H54 (cell line): ENCODE data around the gene UBE2D2.
A peak's percentile ranks its signal among the peaks of the same experiment; 100 is the strongest.

Experiments
- DNase-seq: peaks from one replicate; pipeline ENCODE4 v3.0.0; 2011; ENCODE audit warnings: low spot score, mixed read lengths; ENCODE audit not compliant: insufficient read length
- FAIRE-seq: peaks from 3 replicates; lab custom pipeline; 2011; peaks lifted over from hg19 to GRCh38; lab: Jason Lieb, UNC
- POLR2A ChIP-seq: IDR thresholded peaks from 2 replicates; pipeline ENCODE4 v1.6.1; 2011; ENCODE audit warnings: low read depth, mild to moderate bottlenecking, low read length

Gene UBE2D2

DNA sequence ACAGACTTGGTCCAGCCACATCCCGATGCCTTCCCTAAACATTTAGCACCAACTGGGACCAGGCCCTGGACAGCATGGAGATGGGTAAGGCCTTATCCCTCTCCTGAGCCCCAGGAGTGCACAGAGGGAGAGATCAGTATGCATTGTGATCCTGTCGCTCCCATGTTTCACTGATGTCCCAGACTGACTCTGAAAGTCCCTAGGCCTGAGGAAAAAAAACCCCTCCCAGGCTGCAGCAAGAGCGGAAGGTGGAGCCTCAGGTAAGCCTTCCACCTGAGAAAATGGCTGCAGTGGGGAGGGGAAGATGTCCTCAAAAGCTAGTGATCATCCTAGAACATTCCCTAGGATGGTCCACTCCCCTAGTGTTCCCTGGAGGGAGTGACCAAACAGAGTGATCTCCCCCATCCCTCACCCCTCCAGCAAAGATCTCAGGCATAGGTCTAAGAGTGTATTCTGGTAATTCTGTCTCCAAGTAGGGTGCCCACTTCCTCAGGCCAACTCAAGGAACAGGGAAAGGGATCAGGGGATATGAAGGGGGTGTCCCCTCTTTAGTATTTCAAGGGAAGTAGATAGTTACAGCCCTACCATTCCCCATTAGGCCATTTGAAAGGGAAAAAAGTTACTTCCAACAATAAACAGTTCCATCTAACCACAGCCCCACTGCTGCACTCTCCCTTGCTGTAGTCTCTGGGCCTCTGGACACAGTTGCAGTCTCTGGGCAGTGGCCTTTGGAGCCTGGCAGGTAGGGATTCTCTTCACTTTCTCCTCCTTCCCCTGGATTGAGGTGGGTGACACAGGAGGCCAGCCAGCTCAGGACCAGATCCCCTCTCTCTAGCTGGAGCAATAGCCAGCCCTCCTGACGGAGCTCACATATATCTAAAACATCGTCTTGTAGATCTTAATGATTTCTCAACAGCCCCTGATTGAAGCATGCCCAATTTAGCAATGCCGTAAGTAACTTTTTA, 80.3 kb downstream of the UBE2D2 start:
- DNase-seq = no peak
- FAIRE-seq = no peak
- TF ChIP-seq POLR2A = no peak

- no peak for FAIRE-seq
- no peak for DNase-seq
- no peak for TF ChIP-seq POLR2A
These were observed 81.1 kb downstream of the UBE2D2 start for GRCh38 chr5:139642213-139642612.

DNA sequence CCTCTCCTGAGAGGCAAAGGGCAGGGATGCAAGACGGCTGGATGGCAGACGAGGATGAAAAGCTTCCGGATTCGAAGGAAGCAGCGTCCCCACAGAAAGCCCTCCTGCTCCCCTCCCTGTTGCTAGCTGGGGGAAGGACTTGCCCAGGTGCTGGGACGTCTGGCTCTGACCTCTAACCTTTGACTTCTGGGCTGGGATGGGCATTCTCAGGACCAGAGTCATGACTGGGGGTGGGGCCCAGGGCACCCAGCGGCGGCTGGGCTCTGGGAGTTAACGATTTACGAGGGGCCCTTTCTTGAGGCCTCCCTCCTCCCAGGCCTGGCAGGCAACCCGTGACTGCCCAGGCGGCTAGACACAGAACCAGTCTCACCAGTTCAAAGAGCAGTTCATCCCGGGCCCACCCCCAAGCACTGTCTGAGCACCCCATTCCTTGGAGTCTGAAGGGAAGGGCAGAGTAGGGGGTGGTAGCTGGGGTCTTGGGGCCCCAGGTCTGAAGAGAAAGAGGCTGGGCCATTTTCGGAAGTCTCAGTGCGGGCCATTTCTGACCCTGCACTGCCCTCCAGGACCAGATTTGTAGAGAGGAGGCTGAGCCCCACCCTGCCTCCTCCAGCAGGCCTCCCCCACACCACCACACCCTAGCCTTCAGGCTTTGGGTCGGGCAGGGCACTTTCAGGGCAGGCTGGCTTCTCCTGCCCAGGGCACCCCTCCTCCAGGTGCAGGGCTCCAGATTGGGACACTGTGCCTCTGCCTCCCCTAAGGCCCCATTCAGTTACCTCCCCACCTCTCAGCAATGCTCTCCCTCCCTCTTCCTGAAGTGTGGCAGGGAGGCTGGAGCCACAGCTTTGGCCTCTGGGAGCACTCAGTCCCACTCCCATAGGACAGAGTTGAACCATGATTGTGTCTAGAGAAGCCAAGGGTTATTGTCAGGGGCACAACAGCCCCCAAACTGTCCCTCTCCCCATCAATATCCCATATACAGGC, 82.0 kb downstream of the UBE2D2 start:
- TF ChIP-seq POLR2A = no peak
- no peak for DNase-seq
- no peak for FAIRE-seq

DNA sequence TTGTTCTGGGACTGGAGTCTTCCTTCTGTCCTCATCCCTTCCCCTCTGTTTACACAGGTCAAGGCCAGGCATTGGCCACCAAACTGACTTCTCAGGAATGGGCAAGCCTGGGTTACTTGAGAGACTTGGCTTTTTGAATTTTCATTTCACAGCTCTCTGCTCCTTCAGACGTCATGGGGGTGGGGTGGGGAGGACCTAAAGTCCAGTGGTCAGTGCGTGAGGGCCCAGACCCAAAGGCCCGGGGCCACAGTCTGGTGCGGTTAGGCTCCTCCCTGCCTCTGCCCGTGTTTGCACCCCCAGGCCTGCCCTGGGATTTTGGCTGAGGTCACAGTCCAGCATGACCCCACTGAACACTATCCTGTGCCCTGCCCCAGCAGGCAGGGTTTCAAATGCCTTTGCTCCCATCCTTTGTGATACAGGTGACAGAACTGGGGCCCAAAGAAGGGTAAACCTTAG, 82.9 kb downstream of the UBE2D2 start:
- TF ChIP-seq POLR2A = no peak
- DNase-seq (no peak), FAIRE-seq (no peak)

- FAIRE-seq (no peak), DNase-seq (no peak)
- no peak for TF ChIP-seq POLR2A
These were observed 83.7 kb downstream of the UBE2D2 start for GRCh38 chr5:139644646-139645429.

- no peak for DNase-seq
- TF ChIP-seq POLR2A = no peak
These were observed 84.3 kb downstream of the UBE2D2 start for GRCh38 chr5:139645430-139645871.

GRCh38 chr5:139646111-139646510, 85.0 kb downstream of the UBE2D2 start:
- DNase-seq (no peak), FAIRE-seq (no peak)
- no peak for TF ChIP-seq POLR2A

More at GRCh38 chr5:139645430-139645871, 84.3 kb downstream of the UBE2D2 start:
- FAIRE-seq = no peak

- no peak for DNase-seq
- FAIRE-seq = no peak
These were observed 85.9 kb downstream of the UBE2D2 start for GRCh38 chr5:139646912-139647505.

DNA sequence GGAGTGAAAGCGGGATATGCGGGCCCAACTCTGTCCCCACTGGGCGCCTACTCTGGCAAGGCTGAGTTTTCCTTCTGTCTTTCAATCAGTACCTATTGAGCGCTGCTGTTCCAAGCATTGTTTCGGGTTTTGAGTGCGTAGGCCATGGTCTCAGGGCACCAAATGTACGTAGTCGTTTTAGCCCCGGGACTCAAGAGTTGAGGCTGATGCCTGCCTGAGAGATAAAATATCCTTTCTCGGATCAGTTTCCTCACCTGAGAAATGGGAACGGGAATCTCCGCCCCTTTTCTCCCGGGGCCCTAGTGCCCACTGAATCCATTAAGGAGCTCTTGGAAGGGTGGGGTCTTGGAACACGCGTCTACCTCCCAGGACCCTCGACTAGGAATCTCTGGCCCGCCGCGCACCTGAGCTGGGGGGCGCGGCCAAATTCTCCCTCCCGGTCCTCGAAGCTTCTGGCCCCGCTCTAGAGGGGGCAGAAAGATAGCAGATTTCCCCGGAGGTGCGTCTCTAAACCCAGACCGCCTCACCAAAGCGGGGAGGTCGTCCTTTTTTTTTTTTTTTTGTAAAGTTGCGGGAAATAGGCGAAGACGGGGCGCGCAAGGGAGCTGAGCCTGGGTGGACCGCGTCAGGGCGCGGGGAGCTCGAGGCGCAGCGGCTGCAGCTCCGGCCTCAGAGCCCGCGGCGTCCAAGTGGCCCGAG, 86.5 kb downstream of the UBE2D2 start:
- no peak for TF ChIP-seq POLR2A
- no peak for DNase-seq
- no peak for FAIRE-seq

More at GRCh38 chr5:139646912-139647505, 85.9 kb downstream of the UBE2D2 start:
- TF ChIP-seq POLR2A = no peak

GRCh38 chr5:139648205-139649081, 87.3 kb downstream of the UBE2D2 start, which contains the start of gene CXXC5:
Gene CXXC5 (plus strand): TSS chr5:139648349. CDS start chr5:139680524, 32,175 bp downstream.
- peak; percentile 73 for DNase-seq
- peak; percentile 69 for TF ChIP-seq POLR2A
- no peak for FAIRE-seq

GRCh38 chr5:139649082-139649991, 88.2 kb downstream of the UBE2D2 start:
- DNase-seq = no peak
- TF ChIP-seq POLR2A = no peak

More at GRCh38 chr5:139649082-139649991, 88.2 kb downstream of the UBE2D2 start:
- no peak for FAIRE-seq
